GM12872 (cell line): ENCODE results near the gene CD46.

Experiments
- CTCF ChIP-seq: IDR thresholded peaks from 3 replicates; pipeline ENCODE4 v1.5.1; 2011; ENCODE audit warnings: low read depth, mild to moderate bottlenecking, low read length, moderate library complexity; ENCODE audit not compliant: insufficient read depth

The CD46 gene

GRCh38 chr1:207808322-207808705 lies 56.5 kb downstream of the CD46 start:
- TF ChIP-seq CTCF = no peak

- no peak for TF ChIP-seq CTCF
Observed at GRCh38 chr1:207808911-207809555, 57.2 kb downstream of the CD46 start.

GRCh38 chr1:207810173-207810572 lies 58.3 kb downstream of the CD46 start:
- TF ChIP-seq CTCF = no peak

GRCh38 chr1:207810606-207811295 lies 58.9 kb downstream of the CD46 start:
- no peak for TF ChIP-seq CTCF

- TF ChIP-seq CTCF = no peak
Observed at GRCh38 chr1:207811319-207811718, 59.5 kb downstream of the CD46 start.

- TF ChIP-seq CTCF = peak; percentile 58
Observed at GRCh38 chr1:207811920-207812720, 60.3 kb downstream of the CD46 start.

GRCh38 chr1:207812778-207813511 lies 61.1 kb downstream of the CD46 start:
- TF ChIP-seq CTCF = no peak
